GM18511 (cell line): ENCODE measurements around the gene CHID1.

ENCODE experiments used
- ATAC-seq: cut with Tn5 transposase; IDR thresholded peaks from one replicate; pipeline ENCODE4 v1.9.1; 2021; ENCODE audit warnings: mild to moderate bottlenecking, moderate library complexity; ENCODE audit not compliant: unreplicated experiment

Gene CHID1

DNA sequence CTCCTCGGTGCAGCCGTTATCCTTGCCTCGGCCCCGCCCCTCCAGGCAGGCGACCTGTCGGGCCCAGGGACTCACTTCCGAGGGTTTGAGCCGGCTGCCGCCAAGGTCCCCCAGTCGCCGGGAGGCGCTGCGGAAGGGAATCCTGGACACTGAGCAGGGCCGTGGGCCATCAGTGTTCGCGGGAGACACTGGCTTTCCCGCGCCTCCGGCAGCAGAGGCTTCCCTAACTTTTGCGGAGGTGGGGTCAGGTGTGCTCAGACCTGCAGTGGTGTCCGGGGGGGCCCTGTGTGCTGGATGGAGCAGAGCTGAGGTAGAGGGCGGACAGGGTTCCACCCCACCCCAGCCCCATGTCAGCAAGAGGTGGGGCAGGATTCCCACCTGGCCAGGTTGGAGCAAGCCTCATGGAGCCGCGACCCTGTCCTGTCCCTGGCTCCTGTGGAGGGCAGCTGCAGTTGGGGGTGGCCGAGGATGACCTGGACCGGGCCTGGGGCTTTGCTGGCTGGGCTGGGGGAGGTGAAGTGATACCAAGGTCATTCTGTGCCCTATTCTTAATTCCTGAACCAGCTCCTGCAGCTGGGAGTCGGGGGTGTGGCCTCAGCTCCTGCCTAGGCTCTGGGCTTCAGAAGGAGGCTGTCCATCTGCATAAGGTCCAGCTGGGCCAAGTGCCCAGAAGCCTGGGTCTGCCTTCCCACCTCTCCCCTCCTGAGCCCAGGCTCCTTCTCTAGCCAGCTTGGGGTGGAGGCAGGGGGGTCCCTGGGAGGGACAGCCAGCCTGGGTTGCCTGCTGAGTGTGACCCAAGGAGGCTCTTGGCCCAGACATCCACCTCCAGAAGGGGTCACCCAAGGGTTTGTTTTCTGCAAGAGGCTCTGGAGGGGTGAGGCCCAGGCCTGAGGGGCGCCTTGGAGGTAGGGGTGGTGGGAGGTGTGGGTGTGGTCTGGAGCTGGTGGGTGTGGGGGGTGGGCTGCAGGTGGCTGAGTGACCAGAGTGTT lies 59.5 kb downstream of the CHID1 start:
- ATAC-seq: no peak

DNA sequence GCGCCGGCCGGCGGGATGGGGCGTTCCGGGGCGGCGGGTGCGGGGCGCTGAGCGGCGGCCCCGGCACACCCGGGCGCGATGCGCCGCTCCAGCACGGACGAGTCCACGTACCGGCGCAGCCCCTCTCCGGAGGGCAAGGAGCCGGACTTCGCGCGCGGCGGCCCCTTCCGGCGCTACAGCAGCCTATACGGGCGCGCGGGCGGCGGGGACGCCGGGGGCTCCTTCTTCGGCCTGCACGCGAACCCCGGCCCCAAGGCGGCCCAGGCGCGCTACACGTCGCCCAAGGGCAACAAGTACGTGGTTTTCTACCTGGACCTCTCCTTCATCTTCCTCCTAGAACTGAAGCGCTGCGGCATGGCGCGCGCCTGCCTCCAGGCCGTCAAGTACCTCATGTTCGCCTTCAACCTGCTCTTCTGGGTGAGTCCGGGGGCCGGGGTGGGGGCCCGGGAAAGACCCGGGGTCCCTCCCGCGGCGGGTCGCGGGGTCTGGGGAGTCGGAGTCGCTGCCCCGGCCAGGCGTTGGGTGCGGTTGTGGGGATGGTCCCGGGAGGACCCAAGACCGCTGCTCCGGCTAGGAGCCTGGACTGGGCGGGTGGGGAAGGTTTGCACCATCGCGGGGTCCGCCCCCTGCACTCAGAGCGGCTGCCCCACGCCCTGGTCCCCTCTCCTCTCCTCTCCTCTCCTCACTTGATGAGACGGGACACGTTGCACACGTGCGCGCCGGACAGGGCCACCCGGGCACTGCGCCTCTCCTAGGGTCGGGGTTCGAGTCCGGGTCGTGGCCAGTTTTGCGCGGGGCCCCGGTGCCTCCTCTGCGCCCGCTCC lies 60.4 kb downstream of the CHID1 start:
- no peak for ATAC-seq

DNA sequence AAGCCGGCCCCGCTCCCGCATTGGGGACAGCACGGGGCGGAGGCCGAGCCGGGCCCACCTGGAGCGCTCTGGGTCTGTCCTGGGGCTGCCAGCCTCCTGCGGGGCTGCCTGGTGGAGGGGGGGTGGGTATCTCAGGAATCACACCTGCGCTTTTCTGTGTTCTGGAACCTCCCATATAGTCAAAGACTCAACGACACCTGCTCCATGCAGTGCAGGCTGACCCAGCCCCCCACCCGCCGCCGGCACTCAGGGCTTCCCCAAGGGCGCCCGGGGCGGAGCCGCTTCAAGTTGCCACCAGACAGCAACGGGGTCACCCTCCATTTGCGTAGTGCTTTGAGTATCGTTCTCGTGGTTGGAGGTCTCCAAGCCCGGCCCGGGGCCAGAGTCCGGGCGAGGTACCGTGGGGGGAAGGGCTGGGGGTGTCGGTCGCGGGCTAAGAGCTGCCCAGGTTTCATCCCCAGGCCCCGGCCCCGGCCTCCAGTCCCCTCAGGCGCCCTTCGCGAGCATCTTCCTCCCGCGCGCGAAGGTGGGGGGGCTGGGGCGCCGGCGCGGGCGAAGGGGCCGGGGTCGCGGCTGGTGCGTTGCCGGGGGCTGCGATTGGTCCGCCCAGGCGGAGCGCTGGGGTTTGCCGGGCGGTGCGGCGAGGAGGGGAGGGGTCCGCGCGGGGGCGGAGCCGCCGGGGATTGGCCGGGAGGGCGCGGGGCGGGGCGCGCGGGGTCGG lies 61.3 kb downstream of the CHID1 start:
- no peak for ATAC-seq

DNA sequence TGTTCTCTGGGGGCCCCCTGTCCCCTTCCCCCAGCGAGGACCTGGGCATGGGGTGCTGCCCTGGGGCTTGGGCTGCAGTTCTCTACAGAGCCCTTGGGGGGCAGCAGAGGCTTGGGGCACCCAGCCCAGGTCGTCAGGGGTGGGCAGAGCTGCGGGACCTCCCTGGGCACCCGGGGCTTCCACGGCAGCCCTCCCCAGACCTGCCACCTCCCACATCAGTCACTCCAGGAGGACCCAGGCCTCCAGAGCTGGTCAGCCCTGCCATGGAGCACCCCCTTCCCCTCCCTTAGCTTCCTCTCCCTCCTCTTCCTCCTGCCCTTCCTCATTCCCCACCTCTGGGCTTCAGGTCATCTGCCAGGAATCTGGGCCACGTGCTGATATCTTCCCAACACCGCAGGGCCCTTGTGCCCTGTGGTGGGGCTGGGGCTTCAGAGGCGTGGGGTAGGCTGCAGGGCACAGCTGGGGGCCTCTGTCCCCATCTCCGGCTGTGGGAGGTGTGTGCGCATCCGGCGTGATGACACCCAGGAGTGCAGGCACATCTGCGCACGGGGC lies 62.2 kb downstream of the CHID1 start:
- ATAC-seq: no peak

GRCh38 chr11:847876-848275 lies 62.7 kb downstream of the CHID1 start:
- ATAC-seq: no peak

DNA sequence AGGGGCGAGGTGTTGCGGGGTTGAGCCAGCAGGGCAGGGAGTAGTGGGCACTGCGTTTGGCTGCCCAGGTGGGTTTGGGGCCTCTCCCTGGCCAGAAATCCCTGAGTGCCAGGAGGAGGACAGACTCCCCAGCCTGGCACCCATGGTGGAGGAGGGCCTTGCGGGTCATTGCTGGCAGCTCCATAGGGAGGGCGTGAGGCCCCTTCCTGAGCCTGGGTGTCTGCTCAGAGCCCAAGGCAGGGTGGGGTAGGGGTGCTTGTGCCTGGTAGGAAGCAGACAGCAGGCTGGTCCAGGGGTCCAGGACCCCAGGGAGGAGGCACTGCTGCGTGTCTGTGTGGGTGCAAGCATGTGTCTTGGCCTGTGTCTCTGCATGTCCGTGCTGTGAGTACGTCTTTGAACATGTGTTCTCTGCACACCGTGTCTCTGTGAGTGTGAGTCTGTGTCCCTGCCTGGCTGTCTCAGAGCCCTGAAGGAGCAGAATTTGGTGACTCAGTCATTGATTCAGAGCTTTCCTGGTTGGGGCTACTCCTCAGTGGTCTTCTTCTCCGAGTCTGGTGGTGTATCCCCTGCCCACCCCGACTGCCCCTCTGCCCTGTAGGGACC lies 64.0 kb downstream of the CHID1 start:
- no peak for ATAC-seq

- no peak for ATAC-seq
Observed at GRCh38 chr11:845872-846495, 64.6 kb downstream of the CHID1 start.

GRCh38 chr11:844693-845644 lies 65.6 kb downstream of the CHID1 start:
- ATAC-seq: no peak

DNA sequence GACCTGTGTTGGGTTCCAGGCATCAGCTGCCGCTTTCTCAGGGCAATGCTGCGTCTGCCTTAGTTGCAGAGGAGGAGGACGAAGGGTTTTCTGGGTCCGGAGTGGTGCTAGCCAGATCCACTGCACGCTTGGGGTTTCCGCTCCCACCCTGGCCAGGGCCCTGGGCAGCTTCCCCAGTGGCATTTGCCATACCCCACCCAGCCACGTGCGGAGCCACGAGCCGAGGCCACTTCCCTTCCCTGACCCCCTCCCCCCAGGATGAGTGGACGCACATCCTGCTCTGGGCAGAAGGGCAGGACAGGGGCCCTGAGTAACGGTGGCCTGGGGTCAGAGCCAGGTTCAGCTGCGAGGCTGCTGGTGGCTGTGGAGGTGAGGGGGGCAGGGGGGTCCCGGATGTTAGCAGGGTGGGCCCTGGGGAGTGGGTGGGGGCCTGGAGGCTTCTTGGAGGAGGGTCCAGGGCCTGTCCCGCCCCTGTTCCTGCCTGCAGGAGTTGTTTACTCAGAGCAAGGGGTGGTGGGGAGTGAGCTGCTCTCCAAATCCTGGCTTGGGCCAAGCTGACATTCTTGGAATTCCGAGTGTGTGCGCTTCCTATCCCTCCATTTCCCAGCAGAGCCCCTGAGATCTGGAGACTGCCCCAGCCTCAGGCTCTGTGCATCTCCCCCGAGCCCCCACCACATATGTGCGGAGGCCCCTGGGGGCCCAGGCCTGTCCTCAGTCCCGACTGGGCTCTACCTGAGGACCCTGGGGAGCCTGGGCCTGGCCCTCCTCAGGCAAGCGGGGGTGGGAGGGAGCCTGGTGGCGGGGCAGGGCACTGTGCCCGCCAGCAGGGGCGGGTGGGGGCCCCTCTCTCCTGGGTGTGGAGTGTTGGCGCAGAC lies 66.6 kb downstream of the CHID1 start:
- ATAC-seq: no peak

DNA sequence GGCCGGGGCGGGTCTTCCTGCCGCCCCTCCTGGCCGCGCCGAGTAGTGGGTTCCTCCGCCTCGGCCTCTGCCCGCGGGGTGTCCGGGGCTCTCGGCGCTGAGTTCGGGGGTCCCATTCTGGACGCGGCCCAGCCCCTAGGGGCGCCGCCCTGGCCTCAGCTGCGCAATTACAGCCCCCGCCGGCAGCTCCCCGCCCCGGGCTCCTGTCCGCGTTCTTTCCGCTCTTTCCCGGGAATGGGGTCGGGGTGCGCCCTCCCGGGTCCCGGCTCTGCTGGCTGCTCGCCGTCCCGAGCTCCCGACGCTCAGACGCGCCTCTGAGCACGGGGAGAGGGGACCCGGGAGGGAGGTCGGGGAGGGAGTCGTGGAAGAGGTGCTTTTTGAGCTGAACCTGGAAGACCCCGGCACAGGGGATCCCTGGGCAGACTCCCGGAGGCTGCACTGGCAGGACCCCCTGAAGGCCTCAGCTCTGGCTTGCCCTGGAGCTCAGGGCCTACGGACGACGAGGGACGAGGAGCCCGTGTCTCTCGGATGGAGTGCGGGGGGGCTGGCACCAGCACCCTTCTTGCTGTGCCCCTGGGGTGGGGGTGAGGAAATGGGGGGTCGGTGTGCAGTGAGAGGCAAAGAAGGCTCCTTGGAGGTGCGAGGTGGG lies 67.4 kb downstream of the CHID1 start:
- ATAC-seq: peak; percentile 8

DNA sequence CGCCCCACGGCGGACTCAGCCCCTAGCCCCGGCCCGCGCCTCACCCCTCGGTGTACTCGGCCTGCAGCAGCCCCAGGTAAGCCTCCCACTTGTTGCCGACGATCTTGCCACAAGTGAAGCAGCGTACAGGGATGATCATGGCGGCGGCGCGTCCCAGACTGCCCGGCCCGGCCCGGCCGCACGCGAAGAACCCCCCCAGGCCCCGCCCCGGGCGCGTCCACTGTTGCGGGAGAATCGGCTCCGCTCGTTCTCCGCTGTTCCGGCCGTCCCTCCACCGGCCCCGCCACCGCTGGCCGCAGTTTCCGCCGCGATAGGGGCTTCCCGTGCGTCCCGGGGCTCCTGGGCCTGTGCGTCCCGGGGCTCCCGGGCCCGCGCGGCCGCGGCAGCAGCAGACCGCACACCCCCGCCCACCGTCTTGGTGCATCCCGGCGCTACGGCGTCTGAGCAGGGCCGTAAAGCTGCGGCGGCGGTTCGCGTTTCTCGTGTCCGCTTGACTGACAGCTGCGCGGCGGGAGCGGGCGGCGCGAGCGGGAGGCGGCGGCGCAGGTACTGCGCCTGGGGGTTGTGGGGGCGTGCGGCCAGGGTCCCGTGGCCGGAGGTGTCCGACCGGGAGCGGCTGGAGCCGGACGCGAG lies 68.1 kb downstream of the CHID1 start, which contains the start of the genes POLR2L and TSPAN4:
TSS of gene POLR2L (minus strand) at position 160 of the 633 bp plus-strand sequence. CDS start at position 139, 21 bp downstream.
TSS of gene TSPAN4 (plus strand) at position 483 of the 633 bp plus-strand sequence. CDS start 7,453 bp downstream, outside the sequence.
- peak; percentile 74 for ATAC-seq

- ATAC-seq: peak; percentile 38
Observed at GRCh38 chr11:841981-842369, 68.6 kb downstream of the CHID1 start.

- no peak for ATAC-seq
Observed at GRCh38 chr11:839875-840617, 70.6 kb downstream of the CHID1 start.

DNA sequence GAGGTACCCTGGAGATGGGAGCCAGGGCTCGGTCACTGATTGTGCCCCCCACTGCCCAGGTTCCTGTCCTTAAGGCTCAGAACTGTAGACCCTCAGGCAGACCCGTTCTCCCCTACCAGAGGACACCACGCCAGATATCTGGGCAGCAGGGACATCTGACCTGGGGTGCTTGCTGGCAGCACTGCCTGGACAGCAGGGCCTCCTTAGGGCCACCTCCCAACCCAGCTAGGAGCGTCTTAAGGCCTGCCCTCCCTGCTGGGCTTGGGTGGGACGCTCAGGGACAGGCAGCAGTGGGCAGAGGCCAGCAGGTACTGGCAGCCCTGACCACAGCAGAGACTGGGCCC lies 71.4 kb downstream of the CHID1 start:
- no peak for ATAC-seq

- ATAC-seq: no peak
Observed at GRCh38 chr11:838441-839279, 72.0 kb downstream of the CHID1 start.
